ACC112 (cell line): ENCODE measurements around the gene RRBP1.
"Not testable (repeated sequence)": the region's sequence is repeated elsewhere in the genome, so short reads cannot be mapped to it uniquely, and the experiment has no call there.

Source experiments
- H2AFZ ChIP-seq: fragments of 200-600 bp; sonication (generic); one replicate; pipeline ENCODE4 v1.6.0; 2017; ENCODE audit warnings: antibody characterized with exemption, low read length; ENCODE audit not compliant: unreplicated experiment
- H3K27ac ChIP-seq: fragments of 200-600 bp; sonication (generic); 2 replicates; pipeline ENCODE4 v1.5.1; 2014; ENCODE audit warnings: low read depth, mild to moderate bottlenecking, antibody characterized with exemption, low read length, moderate library complexity
- H3K27me3 ChIP-seq: fragments of 200-600 bp; sonication (generic); 2 replicates; pipeline ENCODE4 v1.6.1; 2014; ENCODE audit warnings: mild to moderate bottlenecking, antibody characterized with exemption, low read length, moderate library complexity, mixed read lengths; ENCODE audit not compliant: insufficient read depth
- H3K36me3 ChIP-seq: fragments of 200-600 bp; sonication (generic); 2 replicates; pipeline ENCODE4 v1.6.1; 2016; ENCODE audit warnings: mild to moderate bottlenecking, antibody characterized with exemption, low read length, moderate library complexity, mixed read lengths; ENCODE audit not compliant: insufficient read depth
- H3K4me1 ChIP-seq: fragments of 200-600 bp; sonication (generic); one replicate; pipeline ENCODE4 v1.6.1; 2016; ENCODE audit warnings: low read length, mixed read lengths; ENCODE audit not compliant: insufficient read depth, unreplicated experiment, control insufficient read depth
- H3K4me3 ChIP-seq: fragments of 200-600 bp; sonication (generic); 2 replicates; pipeline ENCODE4 v1.5.1; 2014; ENCODE audit warnings: mild to moderate bottlenecking, low read depth, low read length
- H3K79me2 ChIP-seq: fragments of 200-600 bp; sonication (generic); one replicate; pipeline ENCODE4 v1.6.0; 2016; ENCODE audit warnings: low read length; ENCODE audit not compliant: control insufficient read depth, unreplicated experiment, insufficient read depth

Gene RRBP1

GRCh38 chr20:17708675-17709360 is 26.8 kb upstream of the RRBP1 start:
- Histone ChIP-seq H3K4me3 (no peak overlapping the region), H3K36me3 (no peaks in the 10 kb centered on the region), H2AFZ (no peak overlapping the region), H3K4me1 (no peaks in the 10 kb centered on the region), H3K79me2 (no peaks in the 10 kb centered on the region), H3K27me3 (no peaks in the 10 kb centered on the region), H3K27ac (no peak overlapping the region)

GRCh38 chr20:17707951-17708350 is 25.9 kb upstream of the RRBP1 start:
- not testable (repeated sequence) for H3K27me3 ChIP-seq, H3K4me1 ChIP-seq, H3K36me3 ChIP-seq, H3K4me3 ChIP-seq, H2AFZ ChIP-seq, H3K27ac ChIP-seq, H3K79me2 ChIP-seq

- no peaks in the 10 kb centered on the region for H3K4me1 ChIP-seq
- H3K36me3 ChIP-seq, result no peaks in the 10 kb centered on the region
- H3K27ac ChIP-seq, result no peak overlapping the region
- no peaks in the 10 kb centered on the region for H3K27me3 ChIP-seq
- H2AFZ ChIP-seq, result no peak overlapping the region
- no peaks in the 10 kb centered on the region for H3K79me2 ChIP-seq
- no peak overlapping the region for H3K4me3 ChIP-seq
Measured at GRCh38 chr20:17706632-17707031, 24.6 kb upstream of the RRBP1 start.

GRCh38 chr20:17705916-17706315 is 23.9 kb upstream of the RRBP1 start:
- Histone ChIP-seq H3K4me3 (no peak overlapping the region), H3K36me3 (no peaks in the 10 kb centered on the region), H2AFZ (no peak overlapping the region), H3K27me3 (no peaks in the 10 kb centered on the region), H3K79me2 (no peaks in the 10 kb centered on the region), H3K4me1 (no peaks in the 10 kb centered on the region), H3K27ac (no peak overlapping the region)

GRCh38 chr20:17704589-17705317 is 22.7 kb upstream of the RRBP1 start:
- H3K27me3 ChIP-seq, result no peaks in the 10 kb centered on the region
- H2AFZ ChIP-seq, result no peak overlapping the region

GRCh38 chr20:17701826-17702225 is 19.8 kb upstream of the RRBP1 start:
- Histone ChIP-seq H3K4me3 (no peak overlapping the region), H3K79me2 (no peaks in the 10 kb centered on the region), H2AFZ (no peak overlapping the region), H3K4me1 (no peaks in the 10 kb centered on the region), H3K27ac (no peak overlapping the region), H3K36me3 (no peaks in the 10 kb centered on the region), H3K27me3 (no peaks in the 10 kb centered on the region)

More at GRCh38 chr20:17704589-17705317, 22.7 kb upstream of the RRBP1 start:
- Histone ChIP-seq H3K4me3 (no peak overlapping the region), H3K27ac (no peak overlapping the region), H3K36me3 (no peaks in the 10 kb centered on the region), H3K79me2 (no peaks in the 10 kb centered on the region), H3K4me1 (no peaks in the 10 kb centered on the region)

- Histone ChIP-seq H2AFZ (no peak overlapping the region), H3K4me1 (no peaks in the 10 kb centered on the region), H3K4me3 (no peak overlapping the region), H3K27ac (no peak overlapping the region), H3K27me3 (no peaks in the 10 kb centered on the region), H3K79me2 (no peaks in the 10 kb centered on the region), H3K36me3 (no peaks in the 10 kb centered on the region)
Measured at GRCh38 chr20:17700637-17701036, 18.6 kb upstream of the RRBP1 start.

GRCh38 chr20:17699931-17700351 is 17.9 kb upstream of the RRBP1 start, which contains the start of gene BANF2:
BANF2 (plus strand) TSS chr20:17699966; CDS start chr20:17725026, 25,060 bp downstream.
- Histone ChIP-seq H3K4me3 (no peak within 1 kb of the TSS), H3K27me3 (no peaks in the 10 kb centered on the region), H3K27ac (no peak within 1 kb of the TSS), H3K4me1 (no peaks in the 10 kb centered on the region), H3K79me2 (no peaks in the 10 kb centered on the region), H3K36me3 (no peaks in the 10 kb centered on the region), H2AFZ (no peak within 1 kb of the TSS)

- Histone ChIP-seq H3K27ac (no peak overlapping the region), H3K4me1 (no peaks in the 10 kb centered on the region), H3K36me3 (no peaks in the 10 kb centered on the region), H2AFZ (no peak overlapping the region), H3K4me3 (no peak overlapping the region), H3K27me3 (peaks cover 6% of the 10 kb centered on the region; the same call in 1 of the 2 replicates), H3K79me2 (no peaks in the 10 kb centered on the region)
Measured at GRCh38 chr20:17698384-17698783, 16.3 kb upstream of the RRBP1 start.

- H2AFZ ChIP-seq, result no peak overlapping the region
- H3K27me3 ChIP-seq, result peaks cover 6% of the 10 kb centered on the region; the same call in 1 of the 2 replicates
- no peaks in the 10 kb centered on the region for H3K36me3 ChIP-seq
- H3K4me1 ChIP-seq, result no peaks in the 10 kb centered on the region
- H3K4me3 ChIP-seq, result no peak overlapping the region
- H3K27ac ChIP-seq, result no peak overlapping the region
- H3K79me2 ChIP-seq, result no peaks in the 10 kb centered on the region
Measured at GRCh38 chr20:17697171-17697570, 15.1 kb upstream of the RRBP1 start.

GRCh38 chr20:17696287-17696686 is 14.2 kb upstream of the RRBP1 start:
- Histone ChIP-seq H3K4me3 (no peak overlapping the region), H3K4me1 (no peaks in the 10 kb centered on the region), H3K27me3 (peaks cover 9% of the 10 kb centered on the region), H3K27ac (no peak overlapping the region), H3K36me3 (no peaks in the 10 kb centered on the region), H2AFZ (no peak overlapping the region), H3K79me2 (no peaks in the 10 kb centered on the region)
